Skeletal muscle cell (primary cell): ENCODE results near the gene SLC46A2.

ENCODE experiments used
- DNase-seq: peaks from one replicate; pipeline ENCODE4 v3.0.0-alpha.2; 2010; ENCODE audit warnings: low read depth
- H3K4me3 ChIP-seq: 2 replicates; pipeline ENCODE4 v1.5.1; 2011; ENCODE audit warnings: low read depth, mild to moderate bottlenecking, control low read depth, low read length, moderate library complexity

Gene SLC46A2

GRCh38 chr9:112891521-112891920, 845 bp upstream of the SLC46A2 start:
- no peak for DNase-seq
- no peak overlapping the region for H3K4me3 ChIP-seq

GRCh38 chr9:112887381-112887780, 3.3 kb downstream of the SLC46A2 start:
- H3K4me3 ChIP-seq, result no peak overlapping the region
- no peak for DNase-seq

GRCh38 chr9:112886351-112886750, 4.3 kb downstream of the SLC46A2 start:
- no peak overlapping the region for H3K4me3 ChIP-seq
- DNase-seq, result no peak

GRCh38 chr9:112885324-112885723, 5.4 kb downstream of the SLC46A2 start:
- DNase-seq, result no peak
- H3K4me3 ChIP-seq, result no peak overlapping the region

- H3K4me3 ChIP-seq, result no peak overlapping the region
- DNase-seq, result no peak
These were observed 6.0 kb downstream of the SLC46A2 start for GRCh38 chr9:112884721-112885120.

GRCh38 chr9:112884101-112884500, 6.6 kb downstream of the SLC46A2 start:
- no peak for DNase-seq
- H3K4me3 ChIP-seq, result no peak overlapping the region

GRCh38 chr9:112881331-112881730, 9.3 kb downstream of the SLC46A2 start:
- H3K4me3 ChIP-seq, result no peak overlapping the region
- DNase-seq, result no peak

- no peak for DNase-seq
- H3K4me3 ChIP-seq, result no peak overlapping the region
These were observed 10.0 kb downstream of the SLC46A2 start for GRCh38 chr9:112880650-112881049.

- H3K4me3 ChIP-seq, result no peak overlapping the region
- no peak for DNase-seq
These were observed 11.9 kb downstream of the SLC46A2 start for GRCh38 chr9:112878752-112879151.

GRCh38 chr9:112873773-112874405, 16.8 kb downstream of the SLC46A2 start:
- DNase-seq, result no peak
- H3K4me3 ChIP-seq, result no peak overlapping the region

GRCh38 chr9:112872019-112872418, 18.7 kb downstream of the SLC46A2 start:
- no peak for DNase-seq
- H3K4me3 ChIP-seq, result no peak overlapping the region

GRCh38 chr9:112870556-112870955, 20.1 kb downstream of the SLC46A2 start:
- DNase-seq, result no peak
- H3K4me3 ChIP-seq, result no peak overlapping the region

- DNase-seq, result no peak
- no peak overlapping the region for H3K4me3 ChIP-seq
These were observed 20.8 kb downstream of the SLC46A2 start for GRCh38 chr9:112869917-112870316.

- H3K4me3 ChIP-seq, result no peak overlapping the region
- no peak for DNase-seq
These were observed 21.6 kb downstream of the SLC46A2 start for GRCh38 chr9:112869041-112869529.

- DNase-seq, result no peak
- H3K4me3 ChIP-seq, result no peak overlapping the region
These were observed 22.2 kb downstream of the SLC46A2 start for GRCh38 chr9:112868461-112868860.

- DNase-seq, result peak; percentile 71
- no peak overlapping the region for H3K4me3 ChIP-seq
These were observed 23.2 kb downstream of the SLC46A2 start for GRCh38 chr9:112867275-112867991.

GRCh38 chr9:112866662-112867274, 23.9 kb downstream of the SLC46A2 start:
- H3K4me3 ChIP-seq, result no peak overlapping the region
- DNase-seq, result no peak

GRCh38 chr9:112864982-112865381, 25.7 kb downstream of the SLC46A2 start:
- H3K4me3 ChIP-seq, result no peak overlapping the region
- no peak for DNase-seq

- H3K4me3 ChIP-seq, result no peak overlapping the region
- DNase-seq, result no peak
These were observed 26.3 kb downstream of the SLC46A2 start for GRCh38 chr9:112864403-112864802.

- H3K4me3 ChIP-seq, result no peak overlapping the region
- no peak for DNase-seq
These were observed 26.9 kb downstream of the SLC46A2 start for GRCh38 chr9:112863746-112864145.

- no peak overlapping the region for H3K4me3 ChIP-seq
- DNase-seq, result no peak
These were observed 27.5 kb downstream of the SLC46A2 start for GRCh38 chr9:112863214-112863613.
